ENCODE measurements around the gene PDE11A. TPM values are rescaled to one million over a fixed set of nuclear protein-coding genes. Genes with fewer than 3 reads are reported as not detected.

PDE11A gene
- total RNA-seq, 1 donor: under 0.01 TPM

GRCh38 chr2:177939211-177939610 is 133.4 kb downstream of the PDE11A start:
- Histone ChIP-seq H3K9me3 (ENCODE audit: low read depth, low read length) (no peaks in the 10 kb centered on the region), H3K4me1 (ENCODE audit: insufficient read depth, low read length) (no peaks in the 10 kb centered on the region), H3K27me3 (ENCODE audit: insufficient read depth, low read length) (no peaks in the 10 kb centered on the region), H3K4me3 (ENCODE audit: low read length) (no peak overlapping the region)

GRCh38 chr2:177930916-177931315 is 141.7 kb downstream of the PDE11A start:
- no peaks in the 10 kb centered on the region for H3K27me3 ChIP-seq (ENCODE audit: insufficient read depth, low read length)
- H3K9me3 ChIP-seq (ENCODE audit: low read depth, low read length): no peaks in the 10 kb centered on the region
- no peak overlapping the region for H3K4me3 ChIP-seq (ENCODE audit: low read length)

GRCh38 chr2:177929662-177930522 is 142.7 kb downstream of the PDE11A start:
- Histone ChIP-seq H3K9me3 (ENCODE audit: low read depth, low read length) (no peaks in the 10 kb centered on the region), H3K27me3 (ENCODE audit: insufficient read depth, low read length) (no peaks in the 10 kb centered on the region), H3K4me3 (ENCODE audit: low read length) (no peak overlapping the region), H3K4me1 (ENCODE audit: insufficient read depth, low read length) (no peaks in the 10 kb centered on the region)

More at GRCh38 chr2:177930916-177931315, 141.7 kb downstream of the PDE11A start:
- no peaks in the 10 kb centered on the region for H3K4me1 ChIP-seq (ENCODE audit: insufficient read depth, low read length)

DNA sequence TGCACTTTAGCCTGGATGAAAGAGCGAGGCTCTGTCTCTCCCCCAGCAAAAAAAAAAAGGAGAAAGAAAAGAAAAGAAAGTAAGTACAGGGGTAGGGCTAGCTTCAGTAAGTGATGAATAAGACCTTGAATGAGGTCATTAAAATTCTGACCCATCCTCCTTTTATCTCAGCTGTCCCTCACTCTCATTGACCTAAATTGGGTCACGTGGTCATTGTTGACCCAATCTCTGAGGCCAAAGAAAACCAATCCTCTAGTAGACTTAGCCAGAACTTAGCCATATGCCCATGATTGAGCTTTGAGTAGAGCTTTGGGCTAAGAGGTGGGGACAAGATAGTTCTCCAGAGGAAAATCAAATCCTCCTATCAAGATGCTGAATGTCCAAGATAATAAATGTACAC is 149.3 kb downstream of the PDE11A start:
- no peaks in the 10 kb centered on the region for H3K27me3 ChIP-seq (ENCODE audit: insufficient read depth, low read length)
- H3K4me1 ChIP-seq (ENCODE audit: insufficient read depth, low read length): no peaks in the 10 kb centered on the region
- no peak overlapping the region for H3K4me3 ChIP-seq (ENCODE audit: low read length)
- no peaks in the 10 kb centered on the region for H3K9me3 ChIP-seq (ENCODE audit: low read depth, low read length)

DNA sequence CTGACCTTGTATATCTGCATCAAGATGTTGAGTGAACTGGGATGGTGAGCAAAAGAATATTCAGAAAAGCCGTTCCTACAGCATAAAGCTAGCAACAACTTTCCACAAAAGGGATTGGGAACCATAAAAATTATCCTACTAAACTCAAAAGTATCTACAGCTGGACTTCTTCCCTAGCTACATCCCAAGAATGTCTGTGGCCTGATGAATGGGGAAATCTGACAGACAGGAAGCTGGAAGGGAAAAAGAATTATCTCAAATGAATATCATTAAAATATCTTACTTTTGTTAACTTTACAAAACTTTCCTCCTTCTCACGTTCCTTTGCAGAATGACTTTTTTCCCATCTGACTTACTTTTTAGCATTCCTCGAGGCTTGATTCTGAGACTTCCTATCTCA is 150.9 kb downstream of the PDE11A start:
- Histone ChIP-seq H3K9me3 (ENCODE audit: low read depth, low read length) (no peaks in the 10 kb centered on the region), H3K27me3 (ENCODE audit: insufficient read depth, low read length) (no peaks in the 10 kb centered on the region), H3K4me1 (ENCODE audit: insufficient read depth, low read length) (no peaks in the 10 kb centered on the region), H3K4me3 (ENCODE audit: low read length) (no peak overlapping the region)

- Histone ChIP-seq H3K27me3 (ENCODE audit: insufficient read depth, low read length) (no peaks in the 10 kb centered on the region), H3K9me3 (ENCODE audit: low read depth, low read length) (no peaks in the 10 kb centered on the region), H3K4me1 (ENCODE audit: insufficient read depth, low read length) (no peaks in the 10 kb centered on the region), H3K4me3 (ENCODE audit: low read length) (no peak overlapping the region)
Observed at GRCh38 chr2:177917169-177917568, 155.4 kb downstream of the PDE11A start.

GRCh38 chr2:177916342-177916741 is 156.2 kb downstream of the PDE11A start:
- Histone ChIP-seq H3K4me3 (ENCODE audit: low read length) (no peak overlapping the region), H3K9me3 (ENCODE audit: low read depth, low read length) (no peaks in the 10 kb centered on the region), H3K27me3 (ENCODE audit: insufficient read depth, low read length) (no peaks in the 10 kb centered on the region), H3K4me1 (ENCODE audit: insufficient read depth, low read length) (no peaks in the 10 kb centered on the region)

DNA sequence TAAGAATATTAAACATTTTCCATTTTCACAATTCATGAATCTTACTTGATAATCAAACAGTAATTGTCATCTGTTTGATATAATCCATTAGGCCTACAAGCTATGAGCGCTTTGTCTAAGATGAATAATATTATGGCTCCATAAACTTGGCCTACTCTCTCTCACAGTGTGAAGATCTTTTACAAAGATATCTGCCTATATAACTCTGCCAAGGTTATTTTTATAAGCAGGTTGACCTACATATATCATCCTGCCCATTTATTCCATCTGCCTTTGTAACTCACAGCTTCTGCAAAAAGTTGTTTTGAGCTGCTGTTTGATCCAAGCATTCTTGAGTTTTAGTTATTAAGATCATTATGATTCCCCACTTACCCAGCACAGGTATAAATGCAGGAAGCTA is 158.3 kb downstream of the PDE11A start:
- Histone ChIP-seq H3K27me3 (ENCODE audit: insufficient read depth, low read length) (no peaks in the 10 kb centered on the region), H3K9me3 (ENCODE audit: low read depth, low read length) (no peaks in the 10 kb centered on the region), H3K4me3 (ENCODE audit: low read length) (no peak overlapping the region), H3K4me1 (ENCODE audit: insufficient read depth, low read length) (no peaks in the 10 kb centered on the region)

DNA sequence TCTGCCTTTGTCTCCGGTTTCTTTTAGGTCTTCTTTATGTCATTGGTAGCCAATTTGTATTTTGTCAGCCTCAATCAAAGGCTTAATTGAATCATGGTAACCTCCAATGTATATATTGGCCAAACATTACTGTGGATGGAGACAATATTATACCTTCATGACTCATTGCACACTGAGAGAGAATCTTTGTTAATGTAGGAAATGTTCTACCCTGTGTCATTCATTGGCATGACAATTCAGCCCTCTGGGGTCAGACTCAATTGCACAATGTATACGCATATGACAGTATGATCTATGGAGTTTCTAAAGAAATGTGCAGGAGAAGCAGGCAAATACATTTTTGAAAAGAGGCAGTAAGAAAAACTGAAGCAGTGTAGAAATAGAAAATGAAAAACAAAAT is 162.6 kb downstream of the PDE11A start:
- H3K9me3 ChIP-seq (ENCODE audit: low read depth, low read length): no peaks in the 10 kb centered on the region
- no peaks in the 10 kb centered on the region for H3K4me1 ChIP-seq (ENCODE audit: insufficient read depth, low read length)
- H3K4me3 ChIP-seq (ENCODE audit: low read length): no peak overlapping the region
- no peaks in the 10 kb centered on the region for H3K27me3 ChIP-seq (ENCODE audit: insufficient read depth, low read length)

DNA sequence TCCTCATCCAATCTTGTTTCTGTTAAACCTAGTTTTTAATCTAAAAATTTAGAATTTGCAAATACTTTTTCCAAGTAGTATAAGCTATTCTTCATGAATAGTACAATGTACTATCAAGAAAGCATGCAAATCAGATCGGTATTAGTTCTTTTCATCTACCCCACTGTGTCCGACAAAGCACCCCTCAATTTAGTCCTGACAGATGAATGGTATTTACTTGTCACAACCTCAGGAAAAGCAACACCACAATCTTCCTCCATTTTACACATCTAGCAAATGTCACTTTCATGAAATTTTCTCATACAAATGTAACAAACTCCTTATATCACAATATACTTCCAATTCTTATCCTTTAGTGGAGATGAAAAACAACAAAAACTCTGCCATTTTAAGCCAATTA is 163.8 kb downstream of the PDE11A start:
- Histone ChIP-seq H3K9me3 (ENCODE audit: low read depth, low read length) (no peaks in the 10 kb centered on the region), H3K27me3 (ENCODE audit: insufficient read depth, low read length) (no peaks in the 10 kb centered on the region), H3K4me1 (ENCODE audit: insufficient read depth, low read length) (no peaks in the 10 kb centered on the region), H3K4me3 (ENCODE audit: low read length) (no peak overlapping the region)

GRCh38 chr2:177908182-177908581 is 164.4 kb downstream of the PDE11A start:
- no peaks in the 10 kb centered on the region for H3K9me3 ChIP-seq (ENCODE audit: low read depth, low read length)
- H3K27me3 ChIP-seq (ENCODE audit: insufficient read depth, low read length): no peaks in the 10 kb centered on the region
- H3K4me3 ChIP-seq (ENCODE audit: low read length): no peak overlapping the region
- H3K4me1 ChIP-seq (ENCODE audit: insufficient read depth, low read length): no peaks in the 10 kb centered on the region

- Histone ChIP-seq H3K27me3 (ENCODE audit: insufficient read depth, low read length) (no peaks in the 10 kb centered on the region), H3K9me3 (ENCODE audit: low read depth, low read length) (no peaks in the 10 kb centered on the region), H3K4me3 (ENCODE audit: low read length) (no peak overlapping the region), H3K4me1 (ENCODE audit: insufficient read depth, low read length) (no peaks in the 10 kb centered on the region)
Observed at GRCh38 chr2:177906041-177906718, 166.4 kb downstream of the PDE11A start.

- Histone ChIP-seq H3K4me3 (ENCODE audit: low read length) (no peak overlapping the region), H3K27me3 (ENCODE audit: insufficient read depth, low read length) (no peaks in the 10 kb centered on the region), H3K9me3 (ENCODE audit: low read depth, low read length) (no peaks in the 10 kb centered on the region), H3K4me1 (ENCODE audit: insufficient read depth, low read length) (no peaks in the 10 kb centered on the region)
Observed at GRCh38 chr2:177905640-177906039, 166.9 kb downstream of the PDE11A start.

- H3K4me1 ChIP-seq (ENCODE audit: insufficient read depth, low read length): no peaks in the 10 kb centered on the region
- no peaks in the 10 kb centered on the region for H3K9me3 ChIP-seq (ENCODE audit: low read depth, low read length)
- no peak overlapping the region for H3K4me3 ChIP-seq (ENCODE audit: low read length)
- no peaks in the 10 kb centered on the region for H3K27me3 ChIP-seq (ENCODE audit: insufficient read depth, low read length)
Observed at GRCh38 chr2:177902395-177903163, 170.0 kb downstream of the PDE11A start.

DNA sequence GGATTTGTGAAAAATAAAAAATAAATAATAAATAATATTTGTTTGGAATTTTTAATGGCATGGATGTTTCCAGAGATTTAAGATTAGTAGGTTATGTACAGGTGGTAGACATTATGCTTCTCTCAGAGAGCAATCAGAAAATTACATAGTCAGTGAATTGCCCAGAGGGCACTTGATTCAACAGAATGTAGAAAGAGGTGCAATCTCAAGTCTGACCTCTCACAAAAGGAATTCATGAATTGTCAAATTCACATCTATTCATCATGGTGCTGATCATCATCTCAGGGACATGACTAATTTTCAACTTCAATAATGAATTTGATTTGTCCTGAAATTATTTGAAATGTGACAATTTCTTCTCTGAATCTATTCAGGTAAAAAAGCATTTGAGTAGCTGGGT is 172.5 kb downstream of the PDE11A start:
- no peaks in the 10 kb centered on the region for H3K9me3 ChIP-seq (ENCODE audit: low read depth, low read length)
- no peak overlapping the region for H3K4me3 ChIP-seq (ENCODE audit: low read length)
- no peaks in the 10 kb centered on the region for H3K4me1 ChIP-seq (ENCODE audit: insufficient read depth, low read length)
- H3K27me3 ChIP-seq (ENCODE audit: insufficient read depth, low read length): no peaks in the 10 kb centered on the region
